Activated CD8-positive, alpha-beta memory T cell treated with anti-CD3 and anti-CD28 coated beads, Interleukin-2, amount 50 U/mL, for 4 hours (primary cell): ENCODE measurements around the gene SUMO1.

Experiments
- DNase-seq: peaks from one replicate; pipeline ENCODE4 v3.0.0-alpha.2; 2020

SUMO1 gene

GRCh38 chr2:202194418-202194817, 44.0 kb downstream of the SUMO1 start:
- DNase-seq = no peak

- no peak for DNase-seq
Measured at GRCh38 chr2:202193881-202194353, 44.5 kb downstream of the SUMO1 start.

- DNase-seq = no peak
Measured at GRCh38 chr2:202193305-202193704, 45.1 kb downstream of the SUMO1 start.

- DNase-seq = no peak
Measured at GRCh38 chr2:202187570-202187969, 50.8 kb downstream of the SUMO1 start.

GRCh38 chr2:202186641-202187202, 51.7 kb downstream of the SUMO1 start:
- no peak for DNase-seq

- no peak for DNase-seq
Measured at GRCh38 chr2:202185156-202185555, 53.2 kb downstream of the SUMO1 start.

- DNase-seq = no peak
Measured at GRCh38 chr2:202184557-202184956, 53.8 kb downstream of the SUMO1 start.

- peak; percentile 49 for DNase-seq
Measured at GRCh38 chr2:202178346-202178958, 59.9 kb downstream of the SUMO1 start.

- no peak for DNase-seq
Measured at GRCh38 chr2:202172439-202173211, 65.8 kb downstream of the SUMO1 start.

GRCh38 chr2:202171241-202171825, 67.1 kb downstream of the SUMO1 start:
- no peak for DNase-seq

GRCh38 chr2:202169832-202170424, 68.5 kb downstream of the SUMO1 start:
- no peak for DNase-seq

- no peak for DNase-seq
Measured at GRCh38 chr2:202169131-202169530, 69.3 kb downstream of the SUMO1 start.

GRCh38 chr2:202165945-202166344, 72.5 kb downstream of the SUMO1 start:
- DNase-seq = no peak

- DNase-seq = no peak
Measured at GRCh38 chr2:202165208-202165607, 73.2 kb downstream of the SUMO1 start.

GRCh38 chr2:202164411-202164810, 74.0 kb downstream of the SUMO1 start:
- no peak for DNase-seq

GRCh38 chr2:202161151-202161835, 77.1 kb downstream of the SUMO1 start:
- no peak for DNase-seq

- no peak for DNase-seq
Measured at GRCh38 chr2:202158796-202159195, 79.6 kb downstream of the SUMO1 start.

- DNase-seq = no peak
Measured at GRCh38 chr2:202157211-202157990, 81.0 kb downstream of the SUMO1 start.
